Activated CD8-positive, alpha-beta memory T cell treated with anti-CD3 and anti-CD28 coated beads, Interleukin-2, amount 10 ng/mL, durations not matched to agents 7 days and 5 days (primary cell): ENCODE measurements around the gene RELL2. TPM values are rescaled to one million over a fixed set of nuclear protein-coding genes. Genes with fewer than 3 reads are reported as not detected.
A peak's percentile ranks its signal among the peaks of the same experiment; 100 is the strongest.

ENCODE experiments used
- ATAC-seq: fragments of 150-1000 bp; cut with Tn5 transposase; one replicate; pipeline ENCODE4 v1.10.0; 2021; ENCODE audit warnings: moderate library complexity
- CTCF ChIA-PET: fragments of 350-600 bp; sonication (Branson Sonifier 250); formaldehyde crosslinking; loops from one replicate; lab custom pipeline; 2021; ENCODE audit warnings: antibody characterized with exemption; lab: Charles Lee
- DNase-seq: peaks from one replicate; pipeline ENCODE4 v3.0.0-alpha.2; 2020
- H3K27ac Mint-ChIP-seq: one replicate; pipeline ENCODE4 v1.8.0; 2021; ENCODE audit warnings: mild to moderate bottlenecking, mixed read lengths
- H3K27me3 Mint-ChIP-seq: one replicate; pipeline ENCODE4 v1.8.0; 2021; ENCODE audit warnings: mixed read lengths
- H3K36me3 Mint-ChIP-seq: one replicate; pipeline ENCODE4 v1.8.0; 2021; ENCODE audit warnings: mild to moderate bottlenecking, mixed read lengths
- H3K4me1 Mint-ChIP-seq: one replicate; pipeline ENCODE4 v1.8.0; 2021; ENCODE audit warnings: mixed read lengths
- H3K4me3 Mint-ChIP-seq: one replicate; pipeline ENCODE4 v1.8.0; 2021; ENCODE audit warnings: mild to moderate bottlenecking, moderate library complexity, mixed read lengths
- H3K9me3 Mint-ChIP-seq: one replicate; pipeline ENCODE4 v1.8.0; 2022; ENCODE audit warnings: low read depth, mixed read lengths
- total RNA-seq, 2 experiments: library from RNA; stranded (reverse); gene quantifications; one replicate each; pipeline ENCODE4 v1.2.3, GENCODE V29; 2021

RELL2 gene
- total RNA-seq, 2 experiments from 2014 or later, result 28.0 to 35.8 TPM

DNA sequence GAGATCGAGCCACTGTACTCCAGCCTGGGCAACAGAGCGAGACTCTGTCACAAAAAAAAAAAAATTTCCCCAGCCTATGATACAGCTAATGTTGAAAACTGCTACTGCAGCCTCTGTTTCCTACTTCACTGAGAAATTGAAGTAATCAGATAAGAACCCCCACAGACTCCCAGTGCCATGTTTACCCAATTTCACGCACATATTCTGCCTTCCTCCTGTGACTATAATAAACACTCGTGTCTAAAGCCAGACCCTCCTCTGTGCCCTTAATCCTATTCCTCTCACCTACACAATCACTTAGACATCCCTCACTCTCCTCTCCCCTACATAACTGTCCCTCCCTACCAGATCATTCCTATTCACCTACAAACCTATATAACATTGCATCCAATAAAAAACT is 38.9 kb downstream of the RELL2 start:
- H3K4me3 Mint-ChIP-seq, result no peak overlapping the region
- no peaks in the 10 kb centered on the region for H3K36me3 Mint-ChIP-seq
- H3K9me3 Mint-ChIP-seq, result no peaks in the 10 kb centered on the region
- H3K27ac Mint-ChIP-seq, result no peak overlapping the region
- CTCF ChIA-PET, result interaction anchor here (1.2 to 2.5 kb wide), 3 partner anchors 10 to 16 kb away, joined by 3 to 9 read pairs (median 8); no protein-coding TSS in a partner anchor
- no peaks in the 10 kb centered on the region for H3K27me3 Mint-ChIP-seq
- DNase-seq (no peak), ATAC-seq (no peak)
- H3K4me1 Mint-ChIP-seq, result peaks cover 3% of the 10 kb centered on the region

DNA sequence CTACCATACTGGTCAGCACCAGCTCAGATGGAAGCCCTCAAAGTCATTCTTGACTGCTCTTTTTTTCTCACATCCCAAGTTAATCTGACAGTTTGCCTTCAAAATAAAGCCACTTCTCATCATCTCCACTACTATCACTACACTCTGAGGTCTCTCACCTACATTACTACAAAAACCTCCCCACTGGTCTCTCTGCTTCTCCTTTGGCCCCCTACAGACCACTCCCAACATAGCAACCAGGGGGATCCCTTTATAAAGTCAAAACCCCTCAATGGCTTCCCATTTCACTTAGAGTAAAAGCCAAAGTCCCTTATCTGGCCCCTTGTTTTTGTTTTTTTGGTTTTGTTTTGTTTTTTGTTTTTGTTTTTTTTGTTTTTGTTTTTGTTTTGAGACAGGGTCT is 40.6 kb downstream of the RELL2 start:
- H3K9me3 Mint-ChIP-seq, result no peaks in the 10 kb centered on the region
- no peak overlapping the region for H3K27ac Mint-ChIP-seq
- no peak overlapping the region for H3K4me3 Mint-ChIP-seq
- no peaks in the 10 kb centered on the region for H3K27me3 Mint-ChIP-seq
- peaks cover 15% of the 10 kb centered on the region for H3K4me1 Mint-ChIP-seq
- CTCF ChIA-PET, result interaction anchor here (2.3 to 2.5 kb wide), 2 partner anchors 12 to 14 kb away, joined by 8 to 9 read pairs; no protein-coding TSS in a partner anchor
- DNase-seq (no peak), ATAC-seq (no peak)
- no peaks in the 10 kb centered on the region for H3K36me3 Mint-ChIP-seq

DNA sequence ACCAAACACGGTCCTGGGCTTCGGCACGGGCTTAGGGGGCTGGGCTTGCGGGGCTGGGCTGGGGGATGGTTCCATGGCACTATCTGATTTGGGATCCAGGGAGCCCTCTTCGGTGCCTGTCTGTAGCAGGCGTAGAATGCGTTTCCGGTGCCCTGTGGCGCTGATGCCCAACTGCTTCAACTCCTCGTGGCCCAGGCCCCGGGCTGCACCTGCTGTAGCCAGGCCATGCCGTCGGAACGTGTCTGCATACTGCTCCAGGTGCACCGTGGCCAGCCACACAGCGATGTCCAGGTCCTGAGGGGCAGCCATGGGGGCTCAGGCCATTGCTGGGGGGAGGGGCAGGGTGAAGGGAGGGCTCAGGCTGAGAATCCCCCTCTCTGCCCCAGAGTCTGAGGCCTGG is 43.4 kb downstream of the RELL2 start:
- DNase-seq, result no peak
- CTCF ChIA-PET, result interaction anchor here (4.3 to 5.5 kb wide), 2 partner anchors 13 to 280 kb away, joined by 27 to 79 read pairs; no protein-coding TSS in a partner anchor
- no peak overlapping the region for H3K4me3 Mint-ChIP-seq
- no peaks in the 10 kb centered on the region for H3K27me3 Mint-ChIP-seq
- H3K27ac Mint-ChIP-seq, result no peak overlapping the region
- peaks cover 30% of the 10 kb centered on the region for H3K4me1 Mint-ChIP-seq
- ATAC-seq, result no peak
- no peaks in the 10 kb centered on the region for H3K36me3 Mint-ChIP-seq
- no peaks in the 10 kb centered on the region for H3K9me3 Mint-ChIP-seq

DNA sequence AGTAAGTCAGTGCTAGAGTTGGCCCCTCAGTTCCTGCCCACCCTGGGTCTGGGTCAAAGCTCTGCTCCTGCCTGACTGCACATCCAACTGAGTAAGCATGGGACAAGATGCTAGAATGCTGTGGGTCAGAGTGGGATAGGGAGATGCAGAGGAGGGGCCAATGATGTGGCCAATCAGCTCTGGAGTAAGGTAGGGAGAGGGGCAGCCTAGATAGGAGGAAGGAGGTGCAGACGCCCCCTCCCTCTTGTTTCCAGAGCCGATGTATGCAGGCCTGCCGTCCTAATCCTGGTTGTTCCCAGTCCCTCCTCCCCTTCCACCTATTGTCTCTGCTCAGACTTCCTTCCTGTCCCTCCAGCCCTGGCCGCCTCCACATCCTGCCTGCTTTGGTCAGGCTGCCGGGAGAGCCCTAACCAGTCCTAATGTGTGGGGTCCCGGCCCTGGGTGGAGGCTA is 44.0 kb downstream of the RELL2 start:
- DNase-seq (no peak), ATAC-seq (no peak)
- no peak overlapping the region for H3K27ac Mint-ChIP-seq
- H3K36me3 Mint-ChIP-seq, result no peaks in the 10 kb centered on the region
- no peaks in the 10 kb centered on the region for H3K27me3 Mint-ChIP-seq
- CTCF ChIA-PET, result interaction anchor here (1.3 to 5.5 kb wide), 4 partner anchors 13 to 288 kb away, joined by 4 to 79 read pairs (median 23); partner anchors contain the start of gene RNF14
- H3K4me3 Mint-ChIP-seq, result peak overlapping the region; percentile 66
- peaks cover 30% of the 10 kb centered on the region for H3K4me1 Mint-ChIP-seq
- H3K9me3 Mint-ChIP-seq, result no peaks in the 10 kb centered on the region

- Mint-ChIP-seq H3K4me3 (peak overlapping the region; percentile 66), H3K27ac (peak overlapping the region; percentile 58), H3K27me3 (no peaks in the 10 kb centered on the region), H3K4me1 (peaks cover 30% of the 10 kb centered on the region), H3K36me3 (no peaks in the 10 kb centered on the region), H3K9me3 (no peaks in the 10 kb centered on the region)
- ATAC-seq, result no peak
- CTCF ChIA-PET, result interaction anchor here (1.3 to 5.5 kb wide), 4 partner anchors 12 to 288 kb away, joined by 4 to 79 read pairs (median 23); partner anchors contain the start of gene RNF14
- DNase-seq, result no peak
Observed at GRCh38 chr5:141681295-141681694, 44.5 kb downstream of the RELL2 start.

DNA sequence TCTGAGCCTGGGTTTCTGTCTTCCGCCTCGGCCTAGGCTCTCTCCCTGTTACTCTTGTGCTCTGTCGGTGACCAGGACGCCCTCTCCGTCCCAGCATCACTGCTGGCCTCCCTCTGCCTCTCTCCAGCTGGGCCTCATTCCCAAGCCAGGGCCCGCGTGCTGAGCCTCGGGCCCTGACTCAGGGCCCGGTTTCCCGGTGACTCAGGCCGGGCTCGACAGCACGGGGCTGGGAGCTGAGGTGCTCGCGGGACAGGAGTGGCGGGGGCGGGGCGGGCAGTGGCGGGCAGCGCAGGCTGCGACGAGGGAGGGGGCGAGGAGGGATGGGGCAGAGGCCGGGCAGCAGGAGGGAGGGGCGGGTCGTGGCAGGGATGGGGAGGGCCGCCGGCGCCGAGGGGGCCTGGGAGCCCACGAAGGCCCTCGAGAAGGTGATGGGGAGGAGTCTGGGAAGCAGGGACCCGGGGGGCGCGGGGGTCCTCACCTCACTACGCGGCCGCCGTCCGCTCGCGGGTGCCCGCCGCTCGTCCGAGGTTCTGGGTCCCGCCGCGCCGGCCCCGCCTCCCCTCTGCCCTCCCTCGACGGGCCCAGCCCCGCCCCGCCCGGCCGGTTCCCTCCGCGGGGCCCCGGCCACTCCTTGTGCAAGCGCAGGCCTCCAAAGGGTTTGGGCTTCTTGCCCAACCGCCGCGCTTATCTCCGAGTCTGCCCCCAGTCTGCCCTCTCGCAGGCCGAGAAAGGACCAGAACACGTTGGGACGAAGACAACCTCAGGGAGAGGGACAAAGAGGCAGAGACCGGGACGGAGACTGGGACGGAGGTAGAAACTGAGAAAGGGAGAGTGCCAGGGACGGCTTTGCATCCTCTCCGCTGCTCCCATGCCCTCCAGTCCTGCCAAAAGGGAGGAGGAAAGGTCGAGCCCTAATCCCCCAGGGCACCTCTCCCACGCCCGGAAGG is 45.2 kb downstream of the RELL2 start, which contains the start of gene ARAP3:
TSS of gene ARAP3 (minus strand) at position 536 of the 947 bp plus-strand sequence. CDS start 1,744 bp downstream, outside the sequence.
- ATAC-seq (peak; percentile 88), DNase-seq (peak; percentile 62)
- H3K27ac Mint-ChIP-seq, result peak within 1 kb of the TSS; percentile 73
- no peaks in the 10 kb centered on the region for H3K9me3 Mint-ChIP-seq
- peaks cover 30% of the 10 kb centered on the region for H3K4me1 Mint-ChIP-seq
- CTCF ChIA-PET, result interaction anchor here (1.0 to 5.5 kb wide), 9 partner anchors 12 to 287 kb away, joined by 3 to 79 read pairs (median 5); partner anchors contain the start of genes PCDH1 and RNF14
- no peaks in the 10 kb centered on the region for H3K36me3 Mint-ChIP-seq
- peak within 1 kb of the TSS; percentile 75 for H3K4me3 Mint-ChIP-seq
- no peaks in the 10 kb centered on the region for H3K27me3 Mint-ChIP-seq

- H3K9me3 Mint-ChIP-seq, result no peaks in the 10 kb centered on the region
Observed at GRCh38 chr5:141683596-141684141, 46.9 kb downstream of the RELL2 start.

DNA sequence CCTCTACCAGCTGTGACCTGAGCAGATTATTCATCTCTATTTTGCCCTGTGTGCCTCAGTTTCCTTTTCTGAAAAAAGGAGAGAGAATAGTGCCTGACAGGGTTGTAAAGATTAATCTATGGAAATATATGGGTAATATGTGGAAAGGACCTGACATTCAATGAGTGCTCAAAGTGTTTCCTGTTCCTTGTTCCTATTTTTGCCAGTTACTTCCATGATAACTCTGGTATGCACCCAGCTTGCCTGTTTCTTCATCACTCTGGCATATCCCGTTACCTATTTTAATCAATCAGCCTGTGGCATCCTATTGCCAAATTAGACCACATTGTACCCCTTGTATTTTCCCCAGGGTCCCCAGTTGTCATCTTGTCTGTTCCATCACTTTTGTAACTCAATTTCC is 48.8 kb downstream of the RELL2 start:
- Mint-ChIP-seq H3K9me3 (no peaks in the 10 kb centered on the region), H3K4me3 (no peak overlapping the region), H3K27ac (no peak overlapping the region), H3K4me1 (peaks cover 34% of the 10 kb centered on the region), H3K36me3 (no peaks in the 10 kb centered on the region), H3K27me3 (peaks cover 17% of the 10 kb centered on the region)
- DNase-seq, result no peak
- ATAC-seq, result no peak
- CTCF ChIA-PET, result interaction anchor here (1.6 kb wide), 1 partner anchor 284 kb away, joined by 4 read pairs; no protein-coding TSS in a partner anchor

More at GRCh38 chr5:141683596-141684141, 46.9 kb downstream of the RELL2 start:
- CTCF ChIA-PET, result interaction anchor here (1.0 to 5.5 kb wide), 13 partner anchors 10 to 277 kb away, joined by 4 to 79 read pairs (median 5); partner anchors contain the start of genes HDAC3, PCDH1 and RELL2
- ATAC-seq, result no peak
- no peaks in the 10 kb centered on the region for H3K36me3 Mint-ChIP-seq
- DNase-seq, result no peak
- H3K4me3 Mint-ChIP-seq, result no peak overlapping the region
- peaks cover 2% of the 10 kb centered on the region for H3K27me3 Mint-ChIP-seq
- peaks cover 30% of the 10 kb centered on the region for H3K4me1 Mint-ChIP-seq
- peak overlapping the region; percentile 54 for H3K27ac Mint-ChIP-seq

- Mint-ChIP-seq H3K4me1 (peaks cover 28% of the 10 kb centered on the region), H3K9me3 (no peaks in the 10 kb centered on the region), H3K4me3 (no peak overlapping the region), H3K27me3 (peaks cover 27% of the 10 kb centered on the region), H3K36me3 (no peaks in the 10 kb centered on the region), H3K27ac (no peak overlapping the region)
- ATAC-seq, result no peak
- CTCF ChIA-PET, result interaction anchor here (1.0 to 1.6 kb wide), 4 partner anchors 124 to 282 kb away, joined by 3 to 7 read pairs (median 4); partner anchors contain the start of gene RNF14
- no peak for DNase-seq
Observed at GRCh38 chr5:141686648-141687416, 50.0 kb downstream of the RELL2 start.

Other genes with a start within 250 kb of the RELL2 start
- under 1 TPM; 0.07 to 0.09 TPM for gene PCDHGB4, start 249.3 kb upstream of the RELL2 start, total RNA-seq
- not detected for gene PCDHGA8, start 244.4 kb upstream of the RELL2 start, total RNA-seq
- gene PCDHGB5, start 239.1 kb upstream of the RELL2 start, total RNA-seq, result not detected
- gene PCDHGA9, start 234.2 kb upstream of the RELL2 start, total RNA-seq, result not detected
- not detected for gene PCDHGB6, start 229.0 kb upstream of the RELL2 start, total RNA-seq
- gene PCDHGA10, start 224.0 kb upstream of the RELL2 start, total RNA-seq, result not detected
- not detected for gene PCDHGB7, start 219.3 kb upstream of the RELL2 start, total RNA-seq
- not detected for gene PCDHGA11, start 215.9 kb upstream of the RELL2 start, total RNA-seq
- under 1 TPM in 1 of 2 experiments, not detected in 1; 0.07 TPM for gene PCDHGA12, start 206.5 kb upstream of the RELL2 start, total RNA-seq
- not detected for gene PCDHGC3, start 161.0 kb upstream of the RELL2 start, total RNA-seq
- not detected for gene PCDHGC4, start 152.0 kb upstream of the RELL2 start, total RNA-seq
- not detected for gene PCDHGC5, start 147.9 kb upstream of the RELL2 start, total RNA-seq
- gene DIAPH1, start 18.0 kb upstream of the RELL2 start, total RNA-seq, result 100 to 1,000 TPM; 284 to 295 TPM
- 10 to 100 TPM; 87.1 to 90.0 TPM for gene HDAC3, start 148 bp upstream of the RELL2 start, total RNA-seq
- 10 to 100 TPM; 46.5 to 64.1 TPM for gene FCHSD1, start 14.4 kb downstream of the RELL2 start, total RNA-seq
- gene ARAP3, start 45.2 kb downstream of the RELL2 start, total RNA-seq, result 10 to 100 TPM in 1 of 2 experiments, 1 to 10 TPM in 1; 9.9 to 11.0 TPM
- gene PCDH1, start 241.4 kb downstream of the RELL2 start, total RNA-seq, result not detected